CD1c-positive myeloid dendritic cell (primary cell): ENCODE data around the gene GIT2.
"Not testable (repeated sequence)": the region's sequence is repeated elsewhere in the genome, so short reads cannot be mapped to it uniquely, and the experiment has no call there.

ENCODE experiments used
- DNase-seq: peaks from one replicate; pipeline ENCODE4 v3.0.0-alpha.2; 2016; ENCODE audit errors: extremely low spot score

The GIT2 gene

GRCh38 chr12:109995686-109996482 lies at the start of gene GIT2:
Gene GIT2, minus strand, starts transcription at chr12:109996368. Its CDS starts 144 bp downstream, at chr12:109996224.
- peak; percentile 99 for DNase-seq

GRCh38 chr12:110042264-110042663 lies 46.1 kb upstream of the GIT2 start:
- no peak for DNase-seq

GRCh38 chr12:110039085-110039807 lies 43.1 kb upstream of the GIT2 start:
- no peak for DNase-seq

- no peak for DNase-seq
These were observed 42.5 kb upstream of the GIT2 start for GRCh38 chr12:110038741-110039084.

- DNase-seq: no peak
These were observed 41.1 kb upstream of the GIT2 start for GRCh38 chr12:110037315-110037714.

GRCh38 chr12:110035534-110036104 lies 39.5 kb upstream of the GIT2 start:
- no peak for DNase-seq

GRCh38 chr12:110033888-110034287 lies 37.7 kb upstream of the GIT2 start:
- no peak for DNase-seq

GRCh38 chr12:110029290-110029815 lies 33.2 kb upstream of the GIT2 start:
- no peak for DNase-seq

- DNase-seq: no peak
These were observed 32.2 kb upstream of the GIT2 start for GRCh38 chr12:110028323-110028722.

GRCh38 chr12:110024051-110024450 lies 27.9 kb upstream of the GIT2 start:
- no peak for DNase-seq

GRCh38 chr12:110023059-110023980 lies 27.2 kb upstream of the GIT2 start:
- DNase-seq: no peak

GRCh38 chr12:110020956-110021355 lies 24.8 kb upstream of the GIT2 start:
- no peak for DNase-seq

- peak; percentile 83 for DNase-seq
These were observed 19.0 kb upstream of the GIT2 start for GRCh38 chr12:110015132-110015531.

GRCh38 chr12:110012659-110013058 lies 16.5 kb upstream of the GIT2 start:
- no peak for DNase-seq

GRCh38 chr12:110012137-110012536 lies 16.0 kb upstream of the GIT2 start:
- DNase-seq: no peak

GRCh38 chr12:110010853-110011723 lies 14.9 kb upstream of the GIT2 start:
- peak; percentile 30 for DNase-seq

- not testable (repeated sequence) for DNase-seq
These were observed 12.7 kb upstream of the GIT2 start for GRCh38 chr12:110008681-110009398.

GRCh38 chr12:110007881-110008280 lies 11.7 kb upstream of the GIT2 start:
- DNase-seq: peak; percentile 92

GRCh38 chr12:110006115-110006514 lies 9.9 kb upstream of the GIT2 start:
- no peak for DNase-seq
